Trophoblast cell (in vitro differentiated cells and primary cell): ENCODE results near the gene UBXN4.
A peak's percentile ranks its signal among the peaks of the same experiment; 100 is the strongest.

Experiments used
- DNase-seq, 2 donors: peaks; one replicate each; pipeline ENCODE4 v3.0.0-alpha.2; 2016
- H2AFZ ChIP-seq: 2 replicates; pipeline ENCODE4 v1.6.1; 2013; ENCODE audit warnings: low read length, moderate library complexity, mild to moderate bottlenecking; ENCODE audit not compliant: insufficient read depth, poor library complexity
- H2AK5ac ChIP-seq: 2 replicates; pipeline ENCODE4 v1.6.1; 2013; ENCODE audit warnings: mild to moderate bottlenecking, low read length
- H2BK120ac ChIP-seq: 2 replicates; pipeline ENCODE4 v1.6.1; 2013; ENCODE audit warnings: low read length, mild to moderate bottlenecking, moderate library complexity; ENCODE audit not compliant: insufficient read depth, poor library complexity
- H2BK12ac ChIP-seq: 2 replicates; pipeline ENCODE4 v1.6.1; 2013; ENCODE audit warnings: mild to moderate bottlenecking, low read length, moderate library complexity
- H2BK5ac ChIP-seq: 2 replicates; pipeline ENCODE4 v1.6.1; 2013; ENCODE audit warnings: low read length, low read depth, moderate library complexity, mild to moderate bottlenecking; ENCODE audit not compliant: poor library complexity
- H3K14ac ChIP-seq: 2 replicates; pipeline ENCODE4 v1.6.1; 2013; ENCODE audit warnings: mild to moderate bottlenecking, low read length
- H3K18ac ChIP-seq: 2 replicates; pipeline ENCODE4 v1.6.1; 2013; ENCODE audit warnings: mild to moderate bottlenecking, low read length
- H3K23ac ChIP-seq: 2 replicates; pipeline ENCODE4 v1.6.1; 2013; ENCODE audit warnings: low read length
- H3K27ac ChIP-seq: 2 replicates; pipeline ENCODE4 v1.5.1; 2013; ENCODE audit warnings: low read depth, mild to moderate bottlenecking, inconsistent platforms, low read length, moderate library complexity
- H3K27me3 ChIP-seq: 2 replicates; pipeline ENCODE4 v1.6.1; 2013; ENCODE audit warnings: inconsistent platforms, mild to moderate bottlenecking, low read length, moderate library complexity; ENCODE audit not compliant: insufficient read depth
- H3K36me3 ChIP-seq, 2 experiments: 1 replicate in 1 of 2; 2 replicates in 1 of 2; pipeline ENCODE4 v1.6.1; 2013; ENCODE audit warnings: low read length in 2 of 2, mild to moderate bottlenecking in 2 of 2, moderate library complexity in 1 of 2; ENCODE audit not compliant: insufficient read depth in 2 of 2, control insufficient read depth in 1 of 2
- H3K4ac ChIP-seq: 2 replicates; pipeline ENCODE4 v1.6.1; 2013; ENCODE audit warnings: low read depth, mild to moderate bottlenecking, low read length, moderate library complexity
- H3K4me1 ChIP-seq, 2 experiments: 1 replicate in 1 of 2; 2 replicates in 1 of 2; pipeline ENCODE4 v1.6.1; 2013; ENCODE audit warnings: low read length in 2 of 2, mild to moderate bottlenecking in 2 of 2, moderate library complexity in 1 of 2; ENCODE audit not compliant: insufficient read depth in 2 of 2, control insufficient read depth in 1 of 2
- H3K4me2 ChIP-seq: 2 replicates; pipeline ENCODE4 v1.6.1; 2013; ENCODE audit warnings: inconsistent platforms, mild to moderate bottlenecking, low read length, moderate library complexity
- H3K4me3 ChIP-seq: 2 replicates; pipeline ENCODE4 v1.5.1; 2013; ENCODE audit warnings: mild to moderate bottlenecking, low read depth, low read length, inconsistent platforms
- H3K79me1 ChIP-seq: one replicate; pipeline ENCODE4 v1.6.1; 2013; ENCODE audit warnings: low read length
- H3K79me2 ChIP-seq: 2 replicates; pipeline ENCODE4 v1.6.1; 2013; ENCODE audit warnings: low read length, mild to moderate bottlenecking; ENCODE audit not compliant: control insufficient read depth, insufficient read depth, poor library complexity
- H3K9ac ChIP-seq: 2 replicates; pipeline ENCODE4 v1.6.1; 2013; ENCODE audit warnings: mild to moderate bottlenecking, low read length
- H3K9me3 ChIP-seq: 2 replicates; pipeline ENCODE4 v1.6.1; 2013; ENCODE audit warnings: low read depth, mild to moderate bottlenecking, control low read depth, inconsistent platforms, low read length; ENCODE audit not compliant: insufficient read depth
- H4K12ac ChIP-seq: 2 replicates; pipeline ENCODE4 v1.6.1; 2013; ENCODE audit warnings: low read depth, mild to moderate bottlenecking, low read length, moderate library complexity
- H4K8ac ChIP-seq: 2 replicates; pipeline ENCODE4 v1.6.1; 2013; ENCODE audit warnings: low read depth, mild to moderate bottlenecking, low read length, moderate library complexity
- H4K91ac ChIP-seq: one replicate; pipeline ENCODE4 v1.6.1; 2013; ENCODE audit warnings: low read depth, mild to moderate bottlenecking, low read length, moderate library complexity
- WGBS: extraction: QIAGEN DNeasy Blood & Tissue Kit; methylation state at CpG from one replicate; pipeline ENCODE4 v1.1.7; 2013; ENCODE audit warnings: missing lambda C conversion rate; ENCODE audit not compliant: insufficient read length, insufficient coverage; ENCODE audit errors: extremely low coverage; 5-methylcytosine and 5-hydroxymethylcytosine counted together

The UBXN4 gene

GRCh38 chr2:135736546-135736945, 5.1 kb upstream of the UBXN4 start:
- Histone ChIP-seq H2AK5ac (no peak overlapping the region), H2BK12ac (no peak overlapping the region), H3K4me1 (no peaks in the 10 kb centered on the region), H2BK5ac (no peak overlapping the region), H2AFZ (no peak overlapping the region), H4K91ac (no peak overlapping the region), H3K9me3 (no peaks in the 10 kb centered on the region), H4K12ac (no peak overlapping the region), H2BK120ac (no peak overlapping the region), H3K14ac (no peak overlapping the region), H3K9ac (no peak overlapping the region), H3K18ac (no peak overlapping the region), H3K4ac (no peak overlapping the region), H4K8ac (no peak overlapping the region), H3K27ac (no peak overlapping the region), H3K23ac (no peak overlapping the region), H3K79me2 (no peaks in the 10 kb centered on the region), H3K36me3 (no peaks in the 10 kb centered on the region), H3K79me1 (no peaks in the 10 kb centered on the region), H3K4me3 (no peak overlapping the region), H3K4me2 (no peak overlapping the region), H3K27me3 (no peaks in the 10 kb centered on the region)
- DNase-seq, result no peak
- WGBS, result no CpG with 5 or more reads among the region's 5 CpGs

GRCh38 chr2:135740206-135740605, 1.4 kb upstream of the UBXN4 start:
- Histone ChIP-seq H4K8ac (no peak overlapping the region), H3K18ac (no peak overlapping the region), H3K9ac (no peak overlapping the region), H3K4me2 (no peak overlapping the region), H3K79me1 (peaks cover 8% of the 10 kb centered on the region), H4K12ac (no peak overlapping the region), H2BK12ac (no peak overlapping the region), H3K27me3 (no peaks in the 10 kb centered on the region), H3K4me1 (peaks cover 0 to 3% of the 10 kb centered on the region in 2 experiments), H3K36me3 (no peaks in the 10 kb centered on the region), H2AFZ (no peak overlapping the region), H2AK5ac (no peak overlapping the region), H3K23ac (no peak overlapping the region), H4K91ac (no peak overlapping the region), H3K4me3 (no peak overlapping the region), H3K27ac (no peak overlapping the region), H3K4ac (no peak overlapping the region), H2BK5ac (no peak overlapping the region), H3K9me3 (no peaks in the 10 kb centered on the region), H3K79me2 (peaks cover 13% of the 10 kb centered on the region), H2BK120ac (no peak overlapping the region), H3K14ac (no peak overlapping the region)
- WGBS, result no CpG with 5 or more reads among the region's 3 CpGs
- no peak for DNase-seq

DNA sequence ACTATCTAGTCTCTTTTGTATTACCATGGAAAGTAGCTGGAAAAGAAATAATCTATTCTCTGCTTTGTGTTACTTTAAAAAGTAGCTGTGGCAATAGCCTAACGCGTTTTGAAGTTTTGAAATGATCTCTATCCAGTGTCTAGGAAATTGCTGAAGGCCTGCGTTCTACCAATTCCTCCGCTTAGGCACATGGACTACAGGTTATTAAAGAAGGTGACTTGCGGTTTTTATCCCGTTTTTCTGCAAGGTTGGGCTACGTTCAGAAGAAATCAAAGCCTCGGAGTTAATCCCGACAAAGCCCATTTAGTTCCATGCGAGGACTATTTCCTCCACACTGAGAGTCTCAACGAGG, 636 bp upstream of the UBXN4 start:
- Histone ChIP-seq H2AFZ (peak overlapping the region; percentile 93), H2AK5ac (no peak overlapping the region), H3K9me3 (no peaks in the 10 kb centered on the region), H3K23ac (no peak overlapping the region), H3K9ac (no peak overlapping the region), H2BK12ac (no peak overlapping the region), H3K18ac (no peak overlapping the region), H3K79me1 (peaks cover 8% of the 10 kb centered on the region), H3K27me3 (no peaks in the 10 kb centered on the region), H2BK5ac (no peak overlapping the region), H3K4me3 (no peak overlapping the region), H2BK120ac (no peak overlapping the region), H4K91ac (peak overlapping the region; percentile 59), H3K79me2 (peaks cover 14% of the 10 kb centered on the region), H3K14ac (no peak overlapping the region), H3K4me1 (peaks cover 0 to 3% of the 10 kb centered on the region in 2 experiments), H4K8ac (peak overlapping the region; percentile 93), H4K12ac (peak overlapping the region; percentile 35), H3K4ac (no peak overlapping the region), H3K4me2 (no peak overlapping the region), H3K36me3 (peaks cover 0 to 2% of the 10 kb centered on the region in 2 experiments), H3K27ac (no peak overlapping the region)
- DNase-seq, result no peak
- WGBS, result no CpG with 5 or more reads among the region's 11 CpGs

DNA sequence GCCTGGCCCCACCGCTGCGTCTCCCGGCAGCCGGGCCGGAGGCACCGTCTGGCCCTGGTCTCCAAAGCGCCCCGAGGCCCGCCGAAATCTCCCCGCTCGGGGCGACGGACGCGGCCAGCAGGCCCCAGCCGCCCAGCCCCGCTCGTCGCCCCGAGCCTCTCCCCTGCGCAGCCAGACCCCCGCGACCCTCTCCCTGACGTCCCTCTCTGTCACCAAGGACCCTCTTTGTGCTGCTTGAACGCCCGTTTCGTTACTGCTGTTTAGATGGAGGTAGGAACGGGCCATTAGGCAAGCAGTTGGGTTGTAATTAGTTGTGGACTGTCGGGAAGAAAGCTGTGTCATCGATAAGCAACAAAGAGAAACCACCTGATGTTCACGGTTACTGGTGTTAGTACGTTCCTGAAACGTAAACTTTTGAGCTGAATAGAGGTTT, 686 bp downstream of the UBXN4 start:
- H3K4me3 ChIP-seq, result peak overlapping the region; percentile 78
- H4K12ac ChIP-seq, result peak overlapping the region; percentile 78
- no peaks in the 10 kb centered on the region for H3K9me3 ChIP-seq
- H3K79me2 ChIP-seq, result peaks cover 14% of the 10 kb centered on the region
- no peaks in the 10 kb centered on the region for H3K27me3 ChIP-seq
- H2BK120ac ChIP-seq, result peak overlapping the region; percentile 78
- no peak overlapping the region for H3K23ac ChIP-seq
- no CpG with 5 or more reads among the region's 34 CpGs for WGBS
- H4K8ac ChIP-seq, result peak overlapping the region; percentile 98
- DNase-seq, result peak; percentile 48 to 69
- H2AFZ ChIP-seq, result peak overlapping the region; percentile 65
- H3K27ac ChIP-seq, result peak overlapping the region; percentile 99
- H2AK5ac ChIP-seq, result peak overlapping the region; percentile 65
- H3K9ac ChIP-seq, result peak overlapping the region; percentile 99
- H3K36me3 ChIP-seq, result peaks cover 0 to 2% of the 10 kb centered on the region in 2 experiments
- H3K4ac ChIP-seq, result peak overlapping the region; percentile 80
- peak overlapping the region; percentile 83 for H3K14ac ChIP-seq
- H4K91ac ChIP-seq, result peak overlapping the region; percentile 90
- peak overlapping the region; percentile 66 for H3K4me2 ChIP-seq
- peak overlapping the region; percentile 83 for H3K18ac ChIP-seq
- H3K79me1 ChIP-seq, result peaks cover 8% of the 10 kb centered on the region
- H2BK5ac ChIP-seq, result peak overlapping the region; percentile 71
- no peak overlapping the region for H2BK12ac ChIP-seq
- peaks cover 0 to 3% of the 10 kb centered on the region in 2 experiments for H3K4me1 ChIP-seq
